Fibroblast of villous mesenchyme (primary cell): ENCODE data around the gene FBN1. TPM values are rescaled to one million over a fixed set of nuclear protein-coding genes. Genes with fewer than 3 reads are reported as not detected.
A peak's percentile ranks its signal among the peaks of the same experiment; 100 is the strongest.

Experiments used
- DNase-seq: peaks from one replicate; pipeline ENCODE4 v3.0.0-alpha.2; 2010; ENCODE audit warnings: low read depth
- H3K4me3 ChIP-seq: 2 replicates; pipeline ENCODE4 v1.5.1; 2011; ENCODE audit warnings: low read depth, mild to moderate bottlenecking, low read length
- total RNA-seq: library from RNA; depleted of rRNA; stranded (reverse); fragments of >200 nt; gene quantifications from 2 replicates; pipeline ENCODE4 v1.2.3, GENCODE V29; 2012
- TF ChIP-seq, protein P1 (sequence below): IDR thresholded peaks from 2 replicates; pipeline ENCODE4 v1.5.1; 2012; ENCODE audit warnings: low read depth, mild to moderate bottlenecking, low read length; ENCODE audit not compliant: insufficient read depth

The FBN1 gene
- total RNA-seq, 1 donor, result 333 TPM

DNA sequence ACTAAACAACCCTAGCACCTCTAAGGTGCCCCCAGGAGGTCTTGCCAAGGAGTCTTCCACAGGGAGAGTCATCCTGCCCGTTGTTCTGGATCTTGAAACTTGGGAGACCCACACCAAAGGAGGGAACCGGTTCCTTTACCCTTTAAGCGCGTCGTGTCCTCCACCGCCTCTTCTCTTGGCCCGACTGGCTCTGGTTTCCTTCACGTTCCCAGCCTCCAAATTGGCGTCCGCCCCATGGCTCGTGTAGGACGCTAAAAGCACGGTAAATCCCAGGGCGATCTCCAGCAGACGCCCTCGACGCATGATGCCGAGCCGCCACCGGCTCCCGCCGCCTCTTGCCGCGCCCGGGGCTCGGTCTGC is 1.1 kb downstream of the FBN1 start:
- peak overlapping the region; percentile 94 for H3K4me3 ChIP-seq
- TF ChIP-seq, protein P1, sequence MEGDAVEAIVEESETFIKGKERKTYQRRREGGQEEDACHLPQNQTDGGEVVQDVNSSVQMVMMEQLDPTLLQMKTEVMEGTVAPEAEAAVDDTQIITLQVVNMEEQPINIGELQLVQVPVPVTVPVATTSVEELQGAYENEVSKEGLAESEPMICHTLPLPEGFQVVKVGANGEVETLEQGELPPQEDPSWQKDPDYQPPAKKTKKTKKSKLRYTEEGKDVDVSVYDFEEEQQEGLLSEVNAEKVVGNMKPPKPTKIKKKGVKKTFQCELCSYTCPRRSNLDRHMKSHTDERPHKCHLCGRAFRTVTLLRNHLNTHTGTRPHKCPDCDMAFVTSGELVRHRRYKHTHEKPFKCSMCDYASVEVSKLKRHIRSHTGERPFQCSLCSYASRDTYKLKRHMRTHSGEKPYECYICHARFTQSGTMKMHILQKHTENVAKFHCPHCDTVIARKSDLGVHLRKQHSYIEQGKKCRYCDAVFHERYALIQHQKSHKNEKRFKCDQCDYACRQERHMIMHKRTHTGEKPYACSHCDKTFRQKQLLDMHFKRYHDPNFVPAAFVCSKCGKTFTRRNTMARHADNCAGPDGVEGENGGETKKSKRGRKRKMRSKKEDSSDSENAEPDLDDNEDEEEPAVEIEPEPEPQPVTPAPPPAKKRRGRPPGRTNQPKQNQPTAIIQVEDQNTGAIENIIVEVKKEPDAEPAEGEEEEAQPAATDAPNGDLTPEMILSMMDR, result no peak
- peak; percentile 39 for DNase-seq

GRCh38 chr15:48643776-48644466 is 1.6 kb downstream of the FBN1 start:
- no peak for DNase-seq
- TF ChIP-seq, protein P1, result no peak

DNA sequence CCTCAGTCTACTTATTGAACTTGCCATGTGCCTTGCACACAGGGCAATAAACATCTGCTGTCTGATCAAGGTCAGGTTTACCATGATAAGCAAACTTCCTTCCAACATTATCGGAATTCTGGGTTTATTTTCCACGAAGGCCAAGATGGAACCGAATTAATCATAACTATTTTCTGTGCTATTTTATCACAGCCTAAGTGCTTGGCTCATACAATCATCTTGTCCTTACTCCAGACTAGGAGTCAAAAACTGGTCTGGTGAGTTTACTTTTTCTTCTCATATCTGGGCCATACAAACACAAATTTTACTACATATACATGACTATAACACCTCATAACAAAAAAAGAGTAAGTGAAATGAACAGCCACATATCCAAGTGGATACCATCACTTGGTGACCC is 2.3 kb downstream of the FBN1 start:
- TF ChIP-seq, protein P1, result no peak
- DNase-seq, result no peak
- H3K4me3 ChIP-seq, result peak overlapping the region; percentile 94

More at GRCh38 chr15:48643776-48644466, 1.6 kb downstream of the FBN1 start:
- peak overlapping the region; percentile 94 for H3K4me3 ChIP-seq

GRCh38 chr15:48642795-48643194 is 2.7 kb downstream of the FBN1 start:
- peak; percentile 49 for DNase-seq
- TF ChIP-seq, protein P1, result no peak
- peak overlapping the region; percentile 94 for H3K4me3 ChIP-seq

- H3K4me3 ChIP-seq, result peak overlapping the region; percentile 94
- peak; percentile 54 for DNase-seq
- TF ChIP-seq, protein P1, result peak; percentile 27
These were observed 4.1 kb downstream of the FBN1 start for GRCh38 chr15:48641416-48641815.

DNA sequence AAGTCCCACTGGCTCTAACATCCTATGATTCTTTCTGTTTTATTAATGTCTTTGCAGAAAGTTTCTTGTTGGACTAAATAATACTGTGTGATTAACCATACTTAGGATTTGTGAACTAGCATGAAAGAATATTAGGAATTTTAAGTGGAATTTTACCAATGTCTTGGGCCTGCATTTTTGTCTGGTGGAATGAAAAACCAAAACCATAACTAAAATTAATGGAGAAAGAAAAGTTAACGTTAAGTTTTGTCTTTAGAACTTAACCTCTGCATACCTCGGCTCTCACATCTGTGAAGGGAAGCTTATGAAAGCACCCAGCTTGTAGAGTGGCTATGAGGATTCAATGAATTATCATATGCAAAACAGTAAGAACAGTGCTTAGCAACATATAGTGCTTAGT is 6.5 kb downstream of the FBN1 start:
- H3K4me3 ChIP-seq, result no peak overlapping the region
- TF ChIP-seq, protein P1, result no peak
- DNase-seq, result no peak

DNA sequence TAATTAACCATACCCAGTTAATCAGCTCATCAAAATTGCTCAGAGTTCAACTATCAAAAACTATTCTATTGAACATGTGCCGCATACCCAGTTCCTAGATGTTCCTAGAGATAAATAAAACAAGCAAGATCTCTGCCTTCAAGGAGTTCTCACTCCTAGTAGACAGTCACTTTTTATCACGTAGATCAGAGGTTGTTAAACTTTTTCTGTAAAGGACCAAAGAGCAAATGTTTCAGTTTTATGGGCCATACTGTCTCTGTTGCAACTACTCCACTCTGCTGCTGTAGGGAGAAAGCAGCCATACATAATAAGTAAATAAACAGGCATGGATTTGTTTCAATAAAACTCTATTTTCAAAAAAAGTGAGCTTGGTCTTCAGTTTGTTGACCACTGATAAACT is 7.9 kb downstream of the FBN1 start:
- TF ChIP-seq, protein P1, result no peak
- DNase-seq, result peak; percentile 57
- no peak overlapping the region for H3K4me3 ChIP-seq
